Lower leg skin (tissue), 3 donors: ENCODE measurements around the gene COIL.

ENCODE experiments used
- CTCF ChIP-seq, 3 donors: fragments of 450-650 bp; IDR thresholded peaks; one replicate each; pipeline ENCODE4 v1.5.1; 2016; ENCODE audit warnings: antibody characterized with exemption in 3 of 3, mild to moderate bottlenecking in 3 of 3, moderate library complexity in 2 of 3
- POLR2A ChIP-seq, 2 donors: fragments of 450-650 bp; IDR thresholded peaks; one replicate each; pipeline ENCODE4 v1.6.1; 2016 to 2017; ENCODE audit warnings: antibody characterized with exemption in 2 of 2, mild to moderate bottlenecking in 1 of 2, moderate library complexity in 1 of 2

GRCh38 chr17:56995766-56996165, 34.9 kb upstream of the COIL start:
- TF ChIP-seq CTCF (IDR thresholded peaks at IDR 0.05), result no peak
- TF ChIP-seq POLR2A (IDR thresholded peaks at IDR 0.05), result no peak
